Hypothalamus (tissue), 51 donors: ENCODE data around the gene LRRC52.
"Not testable (repeated sequence)": the region's sequence is repeated elsewhere in the genome, so short reads cannot be mapped to it uniquely, and the experiment has no call there.

Experiments
- DNase-seq, 51 donors: peaks; one replicate each; lab custom pipeline; 2025; lab: John Stamatoyannopoulos, UW

The LRRC52 gene

DNA sequence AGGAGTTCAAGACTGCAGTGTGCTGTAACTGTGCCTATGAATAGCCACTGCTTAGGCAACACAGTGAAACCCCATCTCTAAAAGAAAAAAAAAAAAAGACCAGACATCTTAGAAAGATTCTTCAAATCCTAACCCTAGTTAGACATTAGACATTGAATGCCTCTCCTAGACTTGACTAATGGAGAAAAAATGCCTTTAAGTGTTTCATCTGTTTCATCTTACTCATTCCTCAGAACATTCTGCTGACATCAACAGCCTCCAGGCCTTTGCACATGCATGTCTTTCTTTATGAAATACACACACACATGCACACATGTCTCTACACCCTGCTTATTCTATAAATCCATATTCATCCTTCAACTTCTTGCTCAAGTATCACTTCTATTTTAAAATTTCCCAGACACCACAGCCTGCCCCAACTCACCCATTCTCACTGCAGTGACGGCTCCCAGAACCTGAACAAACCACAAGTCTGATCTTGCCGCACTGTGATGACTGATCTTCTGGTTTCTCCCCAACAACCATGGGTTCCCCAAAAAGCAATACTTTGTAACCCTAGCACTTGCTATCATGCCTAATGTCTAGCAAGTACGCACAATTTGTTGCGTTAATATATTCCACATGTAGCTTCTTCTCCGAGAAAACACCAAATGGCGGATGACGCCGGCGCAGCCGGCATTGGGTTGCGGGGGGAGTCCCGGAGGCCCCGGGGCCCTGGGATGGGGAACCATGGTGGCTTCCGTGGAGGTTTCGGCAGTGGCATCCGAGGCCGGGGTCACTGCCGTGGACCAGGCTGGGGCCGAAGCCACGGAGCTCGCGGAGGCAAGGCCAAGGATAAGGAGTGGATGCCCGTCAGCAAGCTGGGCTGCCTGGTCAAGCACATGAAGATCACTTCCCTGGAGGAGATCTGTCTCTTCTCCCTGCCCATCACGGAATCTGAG, 37.4 kb downstream of the LRRC52 start:
- no peak for DNase-seq

- DNase-seq = no peak
These were observed 38.1 kb downstream of the LRRC52 start for GRCh38 chr1:165581926-165582325.

GRCh38 chr1:165586398-165586797, 42.6 kb downstream of the LRRC52 start:
- DNase-seq = no peak

GRCh38 chr1:165591391-165591790, 47.6 kb downstream of the LRRC52 start:
- DNase-seq = not testable (repeated sequence)

DNA sequence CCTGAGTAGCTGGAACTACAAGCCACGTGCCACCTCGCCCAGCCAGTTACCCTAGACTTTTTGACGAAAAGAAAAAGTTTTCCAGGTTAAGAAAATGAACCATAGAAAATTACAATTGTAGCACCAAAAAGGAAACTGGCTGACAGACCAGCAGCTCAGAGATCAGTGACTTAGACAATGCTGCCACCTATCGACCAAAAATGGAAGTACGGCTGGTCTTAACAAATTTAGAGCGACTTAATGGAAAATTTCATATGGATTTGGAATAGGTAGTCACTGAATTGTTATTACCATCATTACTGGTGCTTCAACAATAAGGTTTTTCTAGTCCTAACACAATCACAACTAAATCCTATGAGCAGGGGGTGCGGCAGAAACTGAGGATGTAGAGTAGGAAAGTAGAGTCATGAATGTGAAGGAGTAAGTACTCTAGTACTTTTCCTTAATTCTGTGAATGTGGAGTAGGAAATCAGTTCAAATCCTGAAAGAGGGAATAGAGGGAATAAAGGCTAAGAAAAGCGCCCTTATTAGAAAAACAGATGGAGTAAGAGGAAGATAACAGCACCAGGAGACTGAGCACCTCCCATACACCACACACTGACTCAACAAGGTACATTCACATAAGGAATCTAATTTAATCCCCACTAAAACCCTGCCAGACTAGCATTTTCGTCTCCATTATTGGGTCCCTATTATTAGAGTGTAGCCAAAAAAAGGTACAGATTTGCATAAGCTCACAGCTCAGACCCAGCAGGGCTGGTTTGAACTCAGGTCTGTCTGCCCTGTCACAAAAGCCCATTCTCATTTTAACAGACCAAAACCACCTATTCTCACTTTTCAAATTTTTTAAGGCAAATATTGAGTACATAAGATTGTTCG, 49.4 kb downstream of the LRRC52 start:
- peak in 47 of 51 donors; percentile 2 to 82 (median 38) for DNase-seq

DNA sequence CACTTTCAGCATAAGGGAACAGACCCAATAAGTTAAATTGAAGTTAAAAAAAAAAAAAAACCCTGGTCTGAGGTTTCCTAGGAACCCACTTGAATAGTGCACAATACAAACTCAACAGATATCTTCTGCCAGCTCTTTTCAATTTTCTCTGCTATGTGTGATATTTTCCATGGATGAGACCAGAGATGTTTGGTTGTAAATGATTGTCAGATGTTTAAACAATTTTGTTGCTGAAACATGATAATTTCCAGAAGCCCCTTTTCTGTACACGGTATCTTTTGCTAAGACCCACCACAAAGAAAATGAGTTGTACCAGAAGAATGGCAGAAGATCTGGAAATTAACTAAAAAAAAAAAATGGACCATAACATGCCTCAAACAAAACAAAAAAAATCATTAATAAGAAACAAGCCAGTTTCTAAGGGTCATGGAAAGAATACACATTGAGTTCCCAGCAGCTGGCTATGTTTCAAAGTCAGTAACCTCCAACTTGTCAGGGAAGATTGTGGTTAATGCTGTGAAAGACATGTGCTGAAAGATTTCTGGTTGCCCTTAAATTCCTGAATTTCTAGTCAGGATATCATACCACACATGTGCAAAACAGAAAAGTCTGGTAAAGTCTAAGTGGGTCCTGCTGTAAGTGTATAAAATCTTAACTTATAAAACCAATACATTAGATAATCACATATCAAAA, 51.6 kb downstream of the LRRC52 start:
- no peak for DNase-seq

- DNase-seq = peak; percentile 51 to 99 (median 93)
These were observed 54.3 kb downstream of the LRRC52 start for GRCh38 chr1:165597883-165598675.

DNA sequence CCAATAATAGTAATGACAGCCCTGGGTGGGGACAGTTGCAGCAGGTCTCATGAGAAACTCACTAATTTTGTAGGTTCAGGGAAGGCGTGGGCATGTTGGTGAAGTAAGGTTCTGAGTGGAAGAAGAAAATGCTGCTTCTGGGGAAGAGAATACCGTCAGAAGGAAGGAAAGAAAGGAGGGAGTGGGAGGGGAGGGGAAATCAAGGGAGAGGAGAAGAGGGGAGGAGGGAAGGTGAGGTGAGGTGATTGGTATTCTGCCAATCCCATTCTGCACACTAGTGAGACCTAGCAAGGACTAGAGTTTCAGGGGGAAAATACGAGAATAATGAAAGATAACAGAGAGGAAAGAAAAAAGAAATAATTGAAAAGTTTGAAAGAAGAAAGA, 54.9 kb downstream of the LRRC52 start:
- no peak for DNase-seq

DNA sequence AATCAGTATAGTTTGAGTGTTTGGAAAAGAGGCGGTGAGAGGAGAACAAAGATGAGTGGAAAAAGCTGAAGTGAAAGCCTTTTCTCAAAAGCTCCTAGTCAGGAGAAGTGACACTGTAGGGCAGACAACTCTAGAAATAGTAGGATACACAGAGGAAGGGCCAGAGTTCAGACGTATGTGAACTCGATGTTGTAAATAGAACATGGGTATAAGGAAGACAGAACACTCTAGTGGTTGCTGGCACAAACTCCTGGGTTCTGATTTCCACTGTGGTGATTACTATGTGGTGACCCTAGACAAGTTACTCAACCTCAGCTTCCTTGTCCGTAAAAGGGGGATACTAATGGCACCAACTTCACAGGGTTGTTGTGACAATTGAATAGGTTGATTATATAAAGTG, 57.0 kb downstream of the LRRC52 start:
- peak in 9 of 51 donors; percentile 1 to 22 (median 6) for DNase-seq

- no peak for DNase-seq
These were observed 60.0 kb downstream of the LRRC52 start for GRCh38 chr1:165603810-165604209.

GRCh38 chr1:165605246-165605645, 61.4 kb downstream of the LRRC52 start:
- no peak for DNase-seq

DNA sequence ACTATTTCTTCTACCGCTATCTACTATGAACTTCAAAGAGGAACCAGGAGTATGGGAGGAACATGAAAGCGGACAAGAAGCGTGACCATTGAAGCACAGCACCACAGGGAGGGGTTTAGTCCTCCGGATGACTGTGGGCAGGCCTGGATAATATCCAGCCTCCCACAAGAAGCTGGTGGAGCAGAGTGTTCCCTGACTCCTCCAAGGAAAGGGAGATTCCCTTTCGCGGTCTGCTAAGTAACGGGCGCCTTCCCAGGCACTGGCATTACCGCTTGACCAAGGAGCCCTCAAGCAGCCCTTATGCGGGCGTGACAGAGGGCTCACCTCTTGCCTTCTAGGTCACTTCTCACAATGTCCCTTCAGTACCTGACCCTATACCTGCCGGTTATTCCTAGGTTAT, 62.9 kb downstream of the LRRC52 start:
- DNase-seq = not testable (repeated sequence)

DNA sequence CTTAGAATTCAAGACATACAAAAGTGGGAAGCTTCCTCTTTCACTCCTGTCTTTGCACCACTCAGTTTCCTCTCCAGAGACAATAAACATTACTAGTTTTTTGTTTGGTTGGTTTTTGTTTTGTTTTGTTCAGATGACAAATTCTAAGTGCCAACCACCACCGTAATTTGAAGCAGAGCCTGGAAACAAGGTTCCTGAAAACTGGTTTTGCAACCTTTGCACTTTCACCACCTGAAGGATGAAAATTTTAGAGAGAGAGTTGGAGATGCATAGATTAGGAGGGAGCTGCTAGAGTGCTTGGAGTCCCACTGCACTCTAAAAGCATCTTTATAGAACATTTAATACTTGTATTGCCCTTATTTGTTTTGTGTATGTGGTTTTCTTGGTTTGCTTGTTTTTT, 67.1 kb downstream of the LRRC52 start:
- no peak for DNase-seq

DNA sequence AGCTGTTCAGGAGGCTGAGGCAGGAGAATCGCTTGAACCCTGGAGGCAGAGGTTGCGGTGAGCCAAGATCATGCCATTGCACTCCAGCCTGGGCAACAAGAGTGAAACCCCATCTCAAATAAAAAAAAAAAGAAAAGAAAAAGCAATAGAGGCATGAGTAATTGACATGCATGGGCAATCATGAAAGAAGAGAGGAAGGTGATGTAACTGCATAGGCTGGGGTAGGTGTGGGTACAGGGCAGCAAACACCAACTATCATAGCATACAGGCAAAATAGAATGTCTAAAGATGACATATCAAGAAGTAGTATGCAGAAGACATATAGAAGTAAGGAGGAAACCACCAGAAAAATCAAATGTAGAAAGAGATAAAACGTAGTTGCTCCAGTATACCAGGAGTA, 68.3 kb downstream of the LRRC52 start:
- DNase-seq = no peak
